ENCODE results near the gene PCDHGB6. TPM values are rescaled to one million over a fixed set of nuclear protein-coding genes. Genes with fewer than 3 reads are reported as not detected.
A peak's percentile ranks its signal among the peaks of the same experiment; 100 is the strongest.

PCDHGB6 gene
- total and polyA plus RNA-seq, 11 donors: 2.3 to 10.4 (median 6.2) TPM

DNA sequence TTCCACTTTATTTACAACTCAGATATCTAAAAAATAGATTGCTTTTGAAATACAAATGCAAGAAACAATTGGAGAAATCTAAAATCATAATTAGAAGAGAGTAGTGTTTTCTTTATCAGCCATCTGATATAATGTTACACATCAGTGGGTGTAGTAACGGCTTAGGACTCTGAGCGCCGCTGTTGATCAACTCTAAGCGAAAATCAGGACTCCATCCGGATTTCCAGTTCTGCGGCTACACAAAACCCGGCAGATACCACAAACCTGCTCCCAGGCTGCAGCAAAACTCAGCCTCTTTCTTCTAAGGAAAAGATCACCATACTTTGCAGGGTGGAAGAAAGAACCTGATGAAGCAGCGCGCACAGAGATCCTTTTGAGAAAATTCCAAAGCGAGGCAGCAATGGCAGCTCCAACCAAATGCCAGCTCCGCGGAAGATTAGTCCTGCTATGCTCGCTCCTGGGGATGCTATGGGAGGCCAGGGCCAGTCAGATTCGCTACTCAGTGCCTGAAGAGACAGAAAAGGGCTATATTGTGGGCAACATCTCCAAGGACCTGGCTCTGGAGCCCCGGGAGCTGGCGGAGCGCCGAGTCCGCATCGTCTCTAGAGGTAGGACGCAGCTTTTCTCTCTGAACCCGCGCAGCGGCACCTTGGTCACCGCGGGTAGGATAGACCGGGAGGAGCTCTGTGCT lies 5.1 kb upstream of the PCDHGB6 start, which contains the start of gene PCDHGA9:
PCDHGA9 (plus strand) TSS at position 226 of the 691 bp plus-strand sequence; CDS start at position 401, 175 bp downstream.
- no peak within 1 kb of the TSS for H3K27ac ChIP-seq
- WGBS, 4 donors: 33 to 49% (median 40%) methylated on average over 26 to 27 of the region's 27 CpGs
- peaks cover 0 to 97% (median 62%) of the 10 kb centered on the region in 12 donors for H3K9me3 ChIP-seq
- DNase-seq (no peak), ATAC-seq (no peak)
- TF ChIP-seq, protein P1, sequence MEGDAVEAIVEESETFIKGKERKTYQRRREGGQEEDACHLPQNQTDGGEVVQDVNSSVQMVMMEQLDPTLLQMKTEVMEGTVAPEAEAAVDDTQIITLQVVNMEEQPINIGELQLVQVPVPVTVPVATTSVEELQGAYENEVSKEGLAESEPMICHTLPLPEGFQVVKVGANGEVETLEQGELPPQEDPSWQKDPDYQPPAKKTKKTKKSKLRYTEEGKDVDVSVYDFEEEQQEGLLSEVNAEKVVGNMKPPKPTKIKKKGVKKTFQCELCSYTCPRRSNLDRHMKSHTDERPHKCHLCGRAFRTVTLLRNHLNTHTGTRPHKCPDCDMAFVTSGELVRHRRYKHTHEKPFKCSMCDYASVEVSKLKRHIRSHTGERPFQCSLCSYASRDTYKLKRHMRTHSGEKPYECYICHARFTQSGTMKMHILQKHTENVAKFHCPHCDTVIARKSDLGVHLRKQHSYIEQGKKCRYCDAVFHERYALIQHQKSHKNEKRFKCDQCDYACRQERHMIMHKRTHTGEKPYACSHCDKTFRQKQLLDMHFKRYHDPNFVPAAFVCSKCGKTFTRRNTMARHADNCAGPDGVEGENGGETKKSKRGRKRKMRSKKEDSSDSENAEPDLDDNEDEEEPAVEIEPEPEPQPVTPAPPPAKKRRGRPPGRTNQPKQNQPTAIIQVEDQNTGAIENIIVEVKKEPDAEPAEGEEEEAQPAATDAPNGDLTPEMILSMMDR (IDR thresholded peaks at IDR 0.05): peak in 8 of 12 donors; percentile 9 to 32 (median 18)
- TF ChIP-seq POLR2A (IDR thresholded peaks at IDR 0.05): no peak
- peaks cover 0 to 46% (median 0%) of the 10 kb centered on the region in 9 donors for H3K27me3 ChIP-seq
- peaks cover 0 to 4% (median 0%) of the 10 kb centered on the region in 9 donors for H3K36me3 ChIP-seq
- intact Hi-C loops (cut with DNase I): loop anchor here in 2 of 10 donors (10.0 kb wide), 2 partner anchors 58 to 158 kb away; partner anchors contain the start of genes PCDHB15 (in 1 of the 2) and PCDHGA3 (in 1 of the 2)
- peak within 1 kb of the TSS in 9 of 12 donors; percentile 11 to 35 (median 23) for H3K4me3 ChIP-seq
- peaks cover 0 to 13% (median 0%) of the 10 kb centered on the region in 12 donors for H3K4me1 ChIP-seq

DNA sequence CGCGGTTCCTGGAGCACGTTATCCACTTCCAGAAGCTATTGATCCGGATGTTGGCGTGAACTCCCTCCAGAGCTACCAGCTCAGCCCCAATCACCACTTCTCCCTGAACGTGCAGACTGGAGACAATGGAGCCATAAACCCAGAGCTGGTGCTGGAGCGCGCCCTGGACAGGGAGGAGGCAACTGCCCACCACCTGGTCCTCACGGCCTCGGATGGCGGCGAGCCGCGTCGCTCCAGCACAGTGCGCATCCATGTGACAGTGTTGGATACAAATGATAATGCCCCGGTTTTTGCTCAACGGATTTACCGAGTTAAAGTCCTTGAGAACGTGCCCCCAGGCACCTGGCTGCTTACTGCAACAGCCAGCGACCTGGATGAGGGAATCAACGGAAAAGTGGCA lies 4.4 kb upstream of the PCDHGB6 start:
- H3K9me3 ChIP-seq: peaks cover 0 to 100% (median 65%) of the 10 kb centered on the region in 12 donors
- intact Hi-C loops (cut with DNase I): loop anchor here in 2 of 10 donors (10.0 kb wide), 2 partner anchors 59 to 159 kb away; partner anchors contain the start of genes PCDHB15 (in 1 of the 2) and PCDHGA3 (in 1 of the 2)
- H3K4me1 ChIP-seq: peaks cover 0 to 13% (median 0%) of the 10 kb centered on the region in 12 donors
- ATAC-seq: no peak
- no peak overlapping the region for H3K27ac ChIP-seq
- no peak for DNase-seq
- no peak for TF ChIP-seq POLR2A (IDR thresholded peaks at IDR 0.05)
- TF ChIP-seq, protein P1 (IDR thresholded peaks at IDR 0.05): no peak
- WGBS, 4 donors: 40 to 59% (median 48%) methylated on average over 22 of the region's 22 CpGs
- peaks cover 0 to 52% (median 0%) of the 10 kb centered on the region in 9 donors for H3K27me3 ChIP-seq
- peak overlapping the region in 3 of 12 donors; percentile 22 to 35 (median 24) for H3K4me3 ChIP-seq
- H3K36me3 ChIP-seq: peaks cover 0 to 4% (median 0%) of the 10 kb centered on the region in 9 donors

DNA sequence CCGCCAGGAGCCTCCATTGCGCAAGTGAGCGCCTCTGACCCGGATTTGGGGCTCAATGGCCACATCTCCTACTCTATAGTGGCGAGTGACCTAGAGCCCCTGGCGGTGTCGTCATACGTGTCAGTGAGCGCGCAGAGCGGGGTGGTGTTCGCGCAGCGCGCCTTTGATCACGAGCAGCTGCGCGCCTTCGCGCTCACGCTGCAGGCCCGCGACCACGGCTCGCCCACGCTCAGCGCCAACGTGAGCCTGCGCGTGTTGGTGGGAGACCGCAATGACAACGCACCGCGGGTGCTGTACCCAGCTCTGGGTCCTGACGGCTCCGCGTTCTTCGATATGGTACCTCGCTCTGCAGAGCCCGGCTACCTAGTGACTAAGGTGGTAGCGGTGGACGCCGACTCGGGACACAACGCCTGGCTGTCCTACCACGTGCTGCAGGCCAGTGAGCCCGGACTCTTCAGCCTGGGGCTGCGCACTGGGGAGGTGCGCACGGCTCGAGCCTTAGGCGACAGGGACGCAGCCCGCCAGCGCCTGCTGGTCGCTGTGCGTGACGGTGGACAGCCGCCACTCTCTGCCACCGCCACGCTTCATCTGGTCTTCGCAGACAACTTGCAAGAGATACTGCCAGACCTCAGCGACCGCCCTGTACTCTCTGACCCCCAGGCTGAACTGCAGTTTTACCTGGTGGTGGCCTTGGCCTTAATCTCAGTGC lies 1.9 kb downstream of the PCDHGB6 start:
- no peak for DNase-seq
- H3K27ac ChIP-seq: no peak overlapping the region
- peaks cover 0 to 8% (median 0%) of the 10 kb centered on the region in 12 donors for H3K4me1 ChIP-seq
- no peak overlapping the region for H3K4me3 ChIP-seq
- peaks cover 0 to 100% (median 62%) of the 10 kb centered on the region in 12 donors for H3K9me3 ChIP-seq
- no peak for TF ChIP-seq POLR2A (IDR thresholded peaks at IDR 0.05)
- TF ChIP-seq, protein P1 (IDR thresholded peaks at IDR 0.05): no peak
- no peak for ATAC-seq
- intact Hi-C loops (cut with DNase I): loop anchor here in 7 of 10 donors (5.0 to 10.0 kb wide), 8 partner anchors 45 to 165 kb away; partner anchors contain the start of genes PCDHGA5 (in 3 of the 7), PCDHB15 (in 1 of the 7), PCDHGA1 (in 1 of the 7) and PCDHGA3 (in 1 of the 7)
- H3K36me3 ChIP-seq: peaks cover 0 to 24% (median 0%) of the 10 kb centered on the region in 9 donors
- 34 to 60% (median 45%) methylated on average over 12 to 64 of the region's 64 CpGs for WGBS, 4 donors
- H3K27me3 ChIP-seq: peaks cover 0 to 71% (median 0%) of the 10 kb centered on the region in 9 donors

All from heart left ventricle (tissue), 16 donors.